ENCODE results near the gene OR2J3.
"Not testable (repeated sequence)": the region's sequence is repeated elsewhere in the genome, so short reads cannot be mapped to it uniquely, and the experiment has no call there.

OR2J3 gene

GRCh38 chr6:29107758-29108157 lies at the start of gene OR2J3:
Gene OR2J3 (plus strand): TSS chr6:29108058. CDS start chr6:29111891, 3,833 bp downstream.
- no peak for DNase-seq

DNA sequence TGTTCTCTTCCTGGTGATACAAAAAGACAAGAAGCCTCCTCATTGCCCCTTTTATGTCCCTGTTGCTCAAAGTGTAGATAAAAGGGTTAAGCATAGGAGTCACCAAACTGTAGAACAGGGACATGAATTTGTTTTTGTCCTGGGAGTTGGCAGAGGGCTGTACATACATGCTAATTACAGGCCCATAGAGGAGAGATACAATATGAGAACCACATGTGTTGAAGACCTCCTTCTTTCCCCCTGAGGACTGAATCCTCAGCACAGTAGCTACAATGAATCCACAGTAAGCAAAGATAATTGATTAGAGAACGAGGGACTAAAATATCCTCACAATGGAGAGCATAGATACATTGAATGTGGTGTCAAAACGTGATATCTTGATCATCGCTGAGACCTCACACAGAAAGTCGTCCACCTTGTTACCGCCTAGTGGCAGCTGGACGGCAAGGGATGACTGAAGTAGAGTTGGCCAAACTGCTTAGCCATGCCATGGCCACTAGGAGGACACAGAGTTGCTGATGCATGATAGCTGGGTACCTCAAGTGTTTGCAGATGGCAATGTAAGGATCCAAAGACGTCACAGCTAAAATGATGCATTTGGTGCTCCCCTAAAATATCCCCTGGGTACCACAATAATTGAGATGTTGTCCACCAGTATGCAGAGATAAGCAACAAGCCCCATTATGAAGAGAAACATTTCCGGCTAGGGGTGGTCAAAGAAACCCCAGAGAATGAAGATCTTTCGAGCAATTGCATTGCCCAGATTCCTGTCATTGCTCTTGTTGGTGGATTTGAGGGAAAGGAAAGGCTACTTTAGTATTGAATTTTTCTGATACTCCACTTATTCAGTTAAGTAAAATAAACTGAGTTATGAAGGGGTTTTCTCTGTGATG lies 35.8 kb upstream of the OR2J3 start:
- DNase-seq, result no peak

DNA sequence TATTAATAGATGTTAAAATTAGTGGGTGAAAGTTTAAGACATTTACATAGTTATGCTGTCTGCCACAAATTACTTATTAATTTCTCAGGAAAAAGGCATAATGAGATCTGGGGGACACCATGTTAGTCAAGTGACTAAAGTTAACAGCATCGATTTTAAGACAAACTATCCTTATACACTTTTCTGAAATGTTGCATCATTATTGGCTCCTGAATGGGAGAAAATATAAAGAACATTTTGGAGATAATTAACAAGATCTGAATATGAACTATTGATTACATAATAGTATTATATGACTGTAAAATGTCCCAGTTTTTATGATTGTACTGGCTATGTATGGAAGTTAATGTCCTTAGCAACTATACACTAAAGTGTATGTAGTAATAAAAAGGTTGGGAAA lies 28.7 kb upstream of the OR2J3 start:
- no peak for DNase-seq

- no peak for DNase-seq
Observed at GRCh38 chr6:29081312-29081711, 26.5 kb upstream of the OR2J3 start.

DNA sequence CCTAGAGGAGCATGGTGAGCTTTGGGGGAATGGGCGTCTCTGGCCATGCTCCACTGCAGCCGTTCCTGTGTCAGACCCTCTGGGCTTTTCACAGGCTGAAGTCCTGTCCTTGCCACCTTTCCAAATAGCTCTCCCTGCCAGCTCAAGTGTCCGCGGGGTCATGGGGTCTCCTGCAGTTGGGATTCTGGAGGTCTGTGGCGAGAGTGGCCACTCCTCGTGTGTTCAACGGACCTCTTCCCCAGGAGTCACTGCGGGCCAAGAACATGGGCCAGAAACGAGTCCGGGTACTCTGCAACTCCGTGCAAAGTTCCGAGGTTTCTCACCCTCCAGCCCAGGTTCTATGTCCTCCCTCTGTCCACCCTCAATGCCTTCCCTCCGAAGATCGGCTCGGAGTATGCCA lies 25.4 kb upstream of the OR2J3 start:
- DNase-seq, result no peak

DNA sequence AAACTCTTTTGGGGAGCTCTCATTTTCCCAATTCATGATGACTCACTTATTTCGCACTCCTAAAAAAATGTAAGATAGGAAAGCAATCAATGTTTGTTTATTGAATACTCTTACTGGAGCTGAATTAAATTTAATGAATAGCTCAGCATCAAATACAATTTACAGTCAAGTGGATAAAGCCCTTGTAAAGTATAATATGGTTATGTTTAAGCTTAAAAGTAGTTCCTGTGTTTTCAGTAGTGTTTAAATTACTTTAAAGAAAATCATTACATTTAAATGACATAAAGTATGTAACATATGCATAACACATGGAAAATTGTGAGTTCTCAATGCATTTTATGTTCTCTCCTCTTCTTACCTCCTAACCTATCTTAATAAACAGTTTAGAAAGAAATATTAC lies 20.6 kb upstream of the OR2J3 start, which contains the start of gene OR2B3:
OR2B3 (minus strand) TSS at position 101 of the 400 bp plus-strand sequence; CDS start at position 36, 65 bp downstream.
- no peak for DNase-seq

GRCh38 chr6:29092957-29093356 lies 14.9 kb upstream of the OR2J3 start:
- no peak for DNase-seq

- DNase-seq, result no peak
Observed at GRCh38 chr6:29097803-29098202, 10.1 kb upstream of the OR2J3 start.

GRCh38 chr6:29099190-29099589 lies 8.7 kb upstream of the OR2J3 start, which contains the start of gene OR2J1:
Gene OR2J1 (plus strand): TSS chr6:29099490. CDS start chr6:29100943, 1,453 bp downstream.
- no peak for DNase-seq

DNA sequence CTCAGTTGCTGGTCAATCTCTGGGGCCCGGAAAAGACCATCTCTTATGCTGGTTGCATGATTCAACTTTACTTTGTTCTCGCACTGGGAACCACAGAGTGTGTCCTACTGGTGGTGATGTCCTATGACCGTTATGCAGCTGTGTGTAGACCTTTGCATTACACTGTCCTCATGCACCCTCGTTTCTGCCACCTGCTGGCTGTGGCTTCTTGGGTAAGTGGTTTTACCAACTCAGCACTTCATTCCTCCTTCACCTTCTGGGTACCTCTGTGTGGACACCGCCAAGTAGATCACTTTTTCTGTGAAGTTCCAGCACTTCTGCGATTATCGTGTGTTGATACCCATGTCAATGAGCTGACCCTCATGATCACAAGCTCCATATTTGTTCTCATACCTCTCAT lies 4.3 kb downstream of the OR2J3 start:
- peak; percentile 12 for DNase-seq

DNA sequence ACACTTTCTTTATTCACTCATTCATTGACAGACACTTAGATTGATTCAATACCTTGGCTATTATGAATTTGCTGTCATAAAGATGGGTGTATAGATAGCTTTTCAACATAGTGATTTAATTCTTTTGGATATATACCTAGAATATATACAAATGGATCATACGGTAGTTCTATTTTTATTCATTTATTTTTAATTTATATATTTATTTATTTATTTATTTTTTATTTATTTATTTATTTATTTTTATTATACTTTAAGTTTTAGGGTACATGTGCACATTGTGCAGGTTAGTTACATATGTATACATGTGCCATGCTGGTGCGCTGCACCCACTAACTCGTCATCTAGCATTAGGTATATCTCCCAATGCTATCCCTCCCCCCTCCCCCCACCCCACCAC lies 7.1 kb downstream of the OR2J3 start:
- not testable (repeated sequence) for DNase-seq

DNA sequence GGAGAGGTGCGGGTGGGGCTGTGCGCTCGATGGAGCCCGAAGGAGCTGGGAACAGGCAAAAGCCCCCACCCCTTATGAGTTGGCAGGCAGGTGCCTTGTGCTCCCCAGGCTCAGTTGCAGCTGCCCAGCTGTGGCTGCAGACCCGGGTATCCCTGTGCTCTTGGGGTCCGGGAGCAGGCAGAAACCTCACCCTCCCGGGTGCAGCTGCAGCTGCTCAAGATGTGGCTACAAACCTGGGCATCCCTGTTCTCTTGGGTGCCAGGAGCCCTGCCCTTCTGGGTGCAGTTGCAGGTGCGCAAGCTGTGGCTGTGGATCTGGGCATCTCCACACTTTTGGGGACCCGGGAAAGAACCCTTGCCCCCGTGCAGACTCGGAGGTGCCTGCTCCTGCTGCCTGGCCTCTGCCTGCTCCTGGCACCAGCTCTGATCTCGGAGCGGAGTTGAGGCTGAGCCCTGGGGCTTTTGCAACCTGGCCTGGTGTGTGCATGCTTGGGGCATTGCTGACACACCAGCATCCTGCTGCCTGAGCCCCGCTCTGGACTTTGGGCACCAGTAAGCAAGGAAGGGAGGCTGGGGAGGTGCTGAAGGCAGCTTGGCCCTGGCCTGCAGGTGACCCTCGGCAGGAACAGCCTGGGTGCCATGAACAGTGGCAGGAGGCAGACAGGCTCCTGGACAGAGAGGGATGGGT lies 21.6 kb downstream of the OR2J3 start:
- DNase-seq, result no peak

DNA sequence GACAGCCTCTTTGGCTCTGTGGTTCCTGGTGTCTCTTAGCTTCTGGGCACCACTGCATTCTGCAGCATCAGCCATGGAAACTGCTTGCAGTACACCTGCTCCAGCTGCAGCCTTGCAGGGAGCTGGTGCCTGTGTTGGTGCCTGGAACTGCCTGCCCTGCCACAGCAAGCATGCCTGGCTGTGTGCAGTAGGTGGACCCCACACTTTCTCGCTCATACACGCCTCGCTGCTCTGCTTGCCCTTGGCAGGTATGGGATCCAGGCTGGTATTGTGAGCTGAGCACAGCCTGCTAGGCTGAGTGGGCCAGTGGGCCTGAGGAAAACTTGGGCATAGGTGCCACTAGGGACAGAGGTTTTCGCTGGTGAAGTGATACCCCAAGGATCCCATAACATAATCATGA lies 22.8 kb downstream of the OR2J3 start:
- no peak for DNase-seq

GRCh38 chr6:29131691-29132090 lies 23.8 kb downstream of the OR2J3 start:
- DNase-seq, result no peak

DNA sequence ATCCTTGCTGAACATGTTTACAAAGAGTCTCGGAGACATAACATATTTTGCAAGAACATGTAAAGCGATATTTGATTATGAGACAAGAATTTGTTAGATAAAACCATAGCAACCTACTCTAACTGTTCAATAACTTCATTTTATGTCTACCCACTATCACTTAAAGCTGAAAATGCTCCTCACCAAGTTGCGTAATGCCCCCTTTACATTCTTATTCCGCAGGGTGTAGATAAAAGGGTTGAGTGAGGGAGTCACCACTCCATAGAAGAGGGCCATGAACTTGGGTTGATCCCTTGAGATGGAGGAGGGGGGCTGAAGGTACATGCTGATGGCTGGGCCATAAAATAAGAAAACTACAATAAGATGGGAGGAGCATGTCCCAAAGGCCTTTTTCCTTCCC lies 29.9 kb downstream of the OR2J3 start:
- no peak for DNase-seq

GRCh38 chr6:29141606-29142005 lies 33.7 kb downstream of the OR2J3 start:
- no peak for DNase-seq

DNA sequence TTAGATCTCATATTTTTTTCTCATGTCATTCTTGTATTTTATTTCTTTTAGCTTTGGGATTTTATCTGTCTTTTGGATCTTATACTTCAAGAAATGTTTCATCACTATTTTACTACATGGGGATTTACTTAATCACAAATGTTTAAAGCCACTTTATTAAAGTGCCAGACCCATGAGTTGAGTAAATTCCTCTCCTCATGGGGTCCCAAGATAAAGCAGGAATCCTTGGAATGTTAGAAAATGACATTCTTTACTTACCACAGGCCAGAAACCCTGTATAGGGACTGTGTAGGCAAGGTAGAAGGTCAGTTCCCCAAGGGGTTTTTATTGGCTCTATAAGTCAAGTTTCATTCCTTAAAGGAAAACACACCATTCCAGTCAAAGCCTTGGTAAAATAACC lies 34.5 kb downstream of the OR2J3 start:
- no peak for DNase-seq

GRCh38 chr6:29146179-29146578 lies 38.3 kb downstream of the OR2J3 start:
- no peak for DNase-seq

DNA sequence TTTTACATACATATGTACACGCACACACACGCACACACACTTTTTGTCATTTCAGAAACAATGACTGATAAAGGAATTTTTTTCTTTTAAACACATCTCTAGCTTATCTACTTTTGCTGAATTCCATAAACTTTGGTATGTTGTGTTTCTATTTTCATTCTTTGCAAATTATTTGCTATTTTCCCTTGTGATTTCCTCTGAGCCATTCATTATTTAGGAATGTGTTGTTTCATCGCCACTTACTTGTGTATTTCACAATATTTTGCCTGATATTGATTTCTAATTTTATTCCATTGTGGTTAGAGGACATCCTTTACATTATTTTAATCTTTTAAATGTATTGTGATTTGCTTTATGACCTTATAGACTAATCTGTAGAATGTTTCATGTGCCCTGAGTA lies 39.2 kb downstream of the OR2J3 start:
- DNase-seq, result no peak

DNA sequence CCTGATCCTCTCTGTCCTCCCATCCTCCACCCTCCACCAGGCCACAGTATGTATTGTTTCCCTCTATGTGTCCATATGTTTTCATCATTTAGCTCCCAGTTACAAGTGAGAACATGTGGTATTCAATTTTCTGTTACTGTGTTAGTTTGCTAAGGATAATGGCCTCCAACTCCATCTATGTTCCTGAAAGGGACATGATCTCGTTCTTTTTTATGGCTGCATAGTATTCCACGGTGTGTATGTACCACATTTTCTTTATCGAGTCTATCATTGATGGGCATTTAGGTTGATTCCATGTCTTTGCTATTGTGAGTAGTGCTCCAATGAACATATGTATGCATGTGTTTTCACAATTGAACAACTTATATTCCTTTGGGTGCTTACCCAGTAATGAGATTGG lies 41.6 kb downstream of the OR2J3 start:
- DNase-seq, result not testable (repeated sequence)

DNA sequence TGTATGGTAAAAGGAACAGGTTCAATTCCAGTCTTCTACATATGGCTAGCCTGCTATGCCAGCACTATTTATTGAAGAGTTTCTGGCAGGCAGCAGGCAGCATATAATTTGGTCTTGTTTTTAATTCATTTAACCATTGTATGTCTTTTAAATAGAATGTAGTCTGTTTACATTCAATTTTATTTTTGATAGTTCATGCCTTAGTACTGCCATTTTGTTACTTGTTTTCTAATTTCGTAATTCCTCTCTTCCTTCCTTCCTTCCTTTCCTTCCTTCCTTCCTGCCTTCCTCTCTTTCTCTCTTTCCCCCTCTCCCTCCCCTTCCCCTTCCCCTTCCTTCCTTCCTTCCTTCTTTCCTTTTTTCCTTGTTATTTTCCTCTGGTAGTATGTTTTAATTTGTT lies 45.2 kb downstream of the OR2J3 start:
- DNase-seq, result no peak

- DNase-seq, result not testable (repeated sequence)
Observed at GRCh38 chr6:29155182-29155581, 47.3 kb downstream of the OR2J3 start.

GRCh38 chr6:29159922-29160321 lies 52.1 kb downstream of the OR2J3 start:
- DNase-seq, result not testable (repeated sequence)
